Measurements from ENCODE around the gene DHPS. TPM values are rescaled to one million over a fixed set of nuclear protein-coding genes. Genes with fewer than 3 reads are reported as not detected.
A peak's percentile ranks its signal among the peaks of the same experiment; 100 is the strongest.

DHPS gene
- total RNA-seq, 1 experiment from 2014 or later: 69.1 TPM

DNA sequence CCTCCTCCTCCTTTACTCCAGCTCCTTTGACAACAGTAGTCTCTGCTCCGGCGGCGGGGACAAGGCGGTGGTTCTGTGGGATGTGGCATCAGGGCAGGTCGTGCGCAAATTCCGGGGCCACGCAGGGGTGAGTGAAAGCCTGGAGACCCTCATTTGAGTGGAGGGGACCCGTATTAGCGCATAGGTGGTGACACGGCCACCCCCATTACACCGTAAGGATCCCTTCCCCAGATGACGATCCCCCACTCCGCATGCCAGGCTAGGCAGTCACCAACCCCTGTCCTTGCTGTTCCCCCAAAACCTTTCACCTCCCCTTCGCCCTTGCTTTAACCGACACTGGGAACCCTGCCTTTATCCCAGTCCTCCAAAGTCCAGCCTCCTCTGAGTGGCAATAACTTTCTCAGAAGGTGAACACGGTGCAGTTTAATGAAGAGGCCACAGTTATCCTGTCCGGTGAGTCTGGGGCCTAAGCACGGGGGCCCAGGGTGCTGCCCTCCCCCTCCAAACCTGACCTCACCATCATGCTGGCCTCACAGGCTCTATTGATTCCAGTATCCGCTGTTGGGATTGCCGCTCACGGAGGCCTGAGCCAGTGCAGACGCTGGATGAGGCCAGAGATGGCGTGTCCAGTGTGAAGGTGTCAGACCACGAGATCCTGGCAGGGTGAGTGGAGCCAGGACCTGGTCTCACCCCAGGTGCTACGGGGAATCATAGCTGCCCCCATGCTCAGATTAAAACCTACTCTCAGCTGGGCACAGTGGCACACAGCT, 11.3 kb downstream of the DHPS start:
- Mint-ChIP-seq H3K36me3 (ENCODE audit: insufficient read depth, unreplicated experiment) (peaks cover 66% of the 10 kb centered on the region), H3K4me3 (ENCODE audit: low read depth, unreplicated experiment) (peak overlapping the region; percentile 88), H3K27me3 (ENCODE audit: unreplicated experiment) (no peaks in the 10 kb centered on the region), H3K9me3 (ENCODE audit: low read depth, unreplicated experiment) (no peaks in the 10 kb centered on the region), H3K27ac (ENCODE audit: unreplicated experiment) (peak overlapping the region; percentile 95), H3K4me1 (ENCODE audit: low read depth, unreplicated experiment) (peaks cover 8% of the 10 kb centered on the region)
- intact Hi-C loops (cut with micrococcal nuclease; ENCODE audit: unreplicated experiment): loop anchor here (5.0 kb wide), 1 partner anchor 173 kb away; no protein-coding TSS in a partner anchor
- DNase-seq: no peak
- TF ChIP-seq, protein P1, sequence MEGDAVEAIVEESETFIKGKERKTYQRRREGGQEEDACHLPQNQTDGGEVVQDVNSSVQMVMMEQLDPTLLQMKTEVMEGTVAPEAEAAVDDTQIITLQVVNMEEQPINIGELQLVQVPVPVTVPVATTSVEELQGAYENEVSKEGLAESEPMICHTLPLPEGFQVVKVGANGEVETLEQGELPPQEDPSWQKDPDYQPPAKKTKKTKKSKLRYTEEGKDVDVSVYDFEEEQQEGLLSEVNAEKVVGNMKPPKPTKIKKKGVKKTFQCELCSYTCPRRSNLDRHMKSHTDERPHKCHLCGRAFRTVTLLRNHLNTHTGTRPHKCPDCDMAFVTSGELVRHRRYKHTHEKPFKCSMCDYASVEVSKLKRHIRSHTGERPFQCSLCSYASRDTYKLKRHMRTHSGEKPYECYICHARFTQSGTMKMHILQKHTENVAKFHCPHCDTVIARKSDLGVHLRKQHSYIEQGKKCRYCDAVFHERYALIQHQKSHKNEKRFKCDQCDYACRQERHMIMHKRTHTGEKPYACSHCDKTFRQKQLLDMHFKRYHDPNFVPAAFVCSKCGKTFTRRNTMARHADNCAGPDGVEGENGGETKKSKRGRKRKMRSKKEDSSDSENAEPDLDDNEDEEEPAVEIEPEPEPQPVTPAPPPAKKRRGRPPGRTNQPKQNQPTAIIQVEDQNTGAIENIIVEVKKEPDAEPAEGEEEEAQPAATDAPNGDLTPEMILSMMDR (IDR thresholded peaks at IDR 0.05; ENCODE audit: unreplicated experiment): no peak
- no TSS peak for BruUV-seq (replicated peaks)
- CTCF ChIA-PET: interaction anchor here (0.6 kb wide), 1 partner anchor 521 kb away, joined by 6 read pairs; no protein-coding TSS in a partner anchor

DNA sequence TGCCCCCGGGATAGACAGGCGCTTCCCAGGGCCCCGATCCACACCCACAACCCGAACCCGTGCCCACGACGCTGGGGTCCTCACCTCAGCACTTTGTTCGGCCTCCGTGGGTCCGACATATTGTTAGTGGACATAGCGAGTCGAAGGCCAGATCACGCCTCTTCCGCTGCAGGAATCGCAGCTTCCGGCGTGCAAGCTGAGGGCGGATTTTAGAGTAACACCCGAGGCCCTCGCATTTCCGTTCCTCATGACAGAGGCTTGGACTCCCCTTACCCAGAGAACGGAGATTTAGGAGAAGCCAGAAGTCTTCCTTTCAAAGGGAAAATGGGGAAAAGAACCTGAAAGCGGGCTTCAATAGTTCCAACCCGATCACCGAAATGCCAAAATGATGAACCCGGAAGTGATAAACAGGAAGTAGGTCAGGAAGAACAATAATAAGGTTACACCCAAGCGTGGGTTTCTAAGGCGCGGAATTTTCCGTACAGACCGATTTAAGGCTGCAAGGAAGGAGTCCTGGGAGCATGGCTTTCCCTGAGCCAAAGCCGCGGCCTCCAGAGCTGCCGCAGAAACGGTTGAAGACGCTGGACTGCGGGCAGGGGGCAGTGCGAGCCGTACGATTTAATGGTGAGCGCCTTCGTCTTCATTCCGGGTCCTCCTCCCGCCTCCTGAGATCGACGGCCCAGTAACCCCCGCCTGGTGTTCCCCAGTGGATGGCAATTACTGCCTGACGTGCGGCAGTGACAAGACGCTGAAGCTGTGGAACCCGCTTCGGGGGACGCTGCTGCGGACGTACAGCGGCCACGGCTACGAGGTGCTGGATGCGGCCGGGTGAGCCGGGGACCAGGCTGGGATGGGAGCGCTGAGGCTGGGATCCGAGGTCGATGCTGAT, 12.2 kb downstream of the DHPS start:
- CTCF ChIA-PET: interaction anchor here (0.6 kb wide), 2 partner anchors 151 to 521 kb away, joined by 4 to 6 read pairs; no protein-coding TSS in a partner anchor
- no peaks in the 10 kb centered on the region for H3K27me3 Mint-ChIP-seq (ENCODE audit: unreplicated experiment)
- peak; percentile 65 for DNase-seq
- TSS peak; percentile 56 for BruUV-seq (replicated peaks)
- H3K27ac Mint-ChIP-seq (ENCODE audit: unreplicated experiment): peak overlapping the region; percentile 95
- peaks cover 64% of the 10 kb centered on the region for H3K36me3 Mint-ChIP-seq (ENCODE audit: insufficient read depth, unreplicated experiment)
- H3K4me1 Mint-ChIP-seq (ENCODE audit: low read depth, unreplicated experiment): peaks cover 8% of the 10 kb centered on the region
- TF ChIP-seq, protein P1 (IDR thresholded peaks at IDR 0.05; ENCODE audit: unreplicated experiment): no peak
- H3K9me3 Mint-ChIP-seq (ENCODE audit: low read depth, unreplicated experiment): no peaks in the 10 kb centered on the region
- peak overlapping the region; percentile 88 for H3K4me3 Mint-ChIP-seq (ENCODE audit: low read depth, unreplicated experiment)
- intact Hi-C loops (cut with micrococcal nuclease; ENCODE audit: unreplicated experiment): loop anchor here (5.0 kb wide), 2 partner anchors 107 to 172 kb away; no protein-coding TSS in a partner anchor

DNA sequence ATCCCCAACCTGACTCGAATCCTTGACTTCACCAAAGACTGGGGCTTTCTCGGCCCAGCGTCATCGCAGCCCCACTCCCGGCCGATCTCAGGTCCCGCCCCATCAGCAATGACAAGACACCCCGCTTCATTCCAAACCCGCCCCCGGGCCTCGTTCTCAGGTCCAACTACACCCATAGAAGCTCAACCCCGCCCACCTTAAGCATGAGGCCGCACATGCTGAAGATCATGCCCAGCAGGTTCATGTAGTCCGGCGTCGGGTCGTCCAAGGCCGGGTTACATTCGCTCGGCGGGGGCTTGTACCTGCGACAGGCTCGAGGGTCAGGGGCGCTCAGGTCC, 12.8 kb downstream of the DHPS start:
- peaks cover 8% of the 10 kb centered on the region for H3K4me1 Mint-ChIP-seq (ENCODE audit: low read depth, unreplicated experiment)

DNA sequence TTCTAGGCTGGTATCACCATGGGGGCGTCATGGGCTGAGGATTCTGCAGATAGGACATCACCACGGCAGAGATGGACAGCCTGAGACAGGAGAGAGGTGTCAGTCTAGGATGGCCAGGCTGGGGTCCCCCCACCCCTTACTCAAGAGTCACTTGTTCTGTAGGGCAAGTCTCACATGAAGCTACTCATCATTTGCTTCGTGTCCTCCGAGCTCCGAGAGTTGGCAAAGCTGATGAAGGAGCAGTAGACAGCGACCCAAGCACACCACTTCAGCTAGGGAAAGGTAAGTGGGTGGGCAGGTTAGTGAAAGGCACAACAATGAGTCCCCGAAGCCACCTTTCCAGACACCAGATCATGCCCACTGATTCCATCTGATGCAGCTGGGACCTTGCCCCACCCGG, 13.3 kb downstream of the DHPS start:
- TF ChIP-seq, protein P1 (IDR thresholded peaks at IDR 0.05; ENCODE audit: unreplicated experiment): no peak
- H3K4me3 Mint-ChIP-seq (ENCODE audit: low read depth, unreplicated experiment): peak overlapping the region; percentile 88

More for the DNA sequence above, 12.8 kb downstream of the DHPS start:
- DNase-seq: peak; percentile 28
- CTCF ChIA-PET: interaction anchor here (0.6 kb wide), 1 partner anchor 152 kb away, joined by 4 read pairs; no protein-coding TSS in a partner anchor
- TF ChIP-seq, protein P1 (IDR thresholded peaks at IDR 0.05; ENCODE audit: unreplicated experiment): no peak
- no peaks in the 10 kb centered on the region for H3K9me3 Mint-ChIP-seq (ENCODE audit: low read depth, unreplicated experiment)
- BruUV-seq (replicated peaks): TSS peak; percentile 62
- peaks cover 59% of the 10 kb centered on the region for H3K36me3 Mint-ChIP-seq (ENCODE audit: insufficient read depth, unreplicated experiment)
- H3K27ac Mint-ChIP-seq (ENCODE audit: unreplicated experiment): peak overlapping the region; percentile 95
- intact Hi-C loops (cut with micrococcal nuclease; ENCODE audit: unreplicated experiment): loop anchor here (5.0 kb wide), 1 partner anchor 107 kb away; no protein-coding TSS in a partner anchor
- H3K27me3 Mint-ChIP-seq (ENCODE audit: unreplicated experiment): no peaks in the 10 kb centered on the region
- peak overlapping the region; percentile 88 for H3K4me3 Mint-ChIP-seq (ENCODE audit: low read depth, unreplicated experiment)

More for the DNA sequence above, 13.3 kb downstream of the DHPS start:
- no TSS peak for BruUV-seq (replicated peaks)
- DNase-seq: no peak
- Mint-ChIP-seq H3K27me3 (ENCODE audit: unreplicated experiment) (no peaks in the 10 kb centered on the region), H3K9me3 (ENCODE audit: low read depth, unreplicated experiment) (no peaks in the 10 kb centered on the region), H3K36me3 (ENCODE audit: insufficient read depth, unreplicated experiment) (peaks cover 56% of the 10 kb centered on the region), H3K4me1 (ENCODE audit: low read depth, unreplicated experiment) (peaks cover 8% of the 10 kb centered on the region), H3K27ac (ENCODE audit: unreplicated experiment) (no peak overlapping the region)
- intact Hi-C loops (cut with micrococcal nuclease; ENCODE audit: unreplicated experiment): loop anchor here (5.0 kb wide), 1 partner anchor 106 kb away; no protein-coding TSS in a partner anchor
- CTCF ChIA-PET: no interaction called here

All from Calu3 (cell line).